Smooth muscle cell (in vitro differentiated cells): ENCODE measurements around the gene TEX44. TPM values are rescaled to one million over a fixed set of nuclear protein-coding genes. Genes with fewer than 3 reads are reported as not detected.
"Not testable (repeated sequence)": the region's sequence is repeated elsewhere in the genome, so short reads cannot be mapped to it uniquely, and the experiment has no call there.

Experiments
- DNase-seq: peaks from one replicate; lab custom pipeline; 2025; ENCODE audit not compliant: unreplicated experiment; lab: John Stamatoyannopoulos, UW
- H2AFZ ChIP-seq: fragments of 200-600 bp; sonication (generic); 2 replicates; pipeline ENCODE4 v1.6.0; 2016; ENCODE audit warnings: antibody characterized with exemption, low read depth, mild to moderate bottlenecking
- H3F3A ChIP-seq: fragments of 200-600 bp; sonication (generic); 2 replicates; pipeline ENCODE4 v1.6.0; 2017; ENCODE audit warnings: antibody characterized with exemption, low read depth
- H3K27ac ChIP-seq: fragments of 200-600 bp; sonication (generic); 2 replicates; pipeline ENCODE4 v1.5.1; 2016; ENCODE audit warnings: low read depth, mild to moderate bottlenecking
- H3K27me3 ChIP-seq: fragments of 200-600 bp; sonication (generic); 2 replicates; pipeline ENCODE4 v1.6.1; 2016; ENCODE audit warnings: low read depth, mild to moderate bottlenecking
- H3K36me3 ChIP-seq: fragments of 200-600 bp; sonication (generic); 2 replicates; pipeline ENCODE4 v1.5.1; 2016; ENCODE audit warnings: low read depth
- H3K4me1 ChIP-seq: fragments of 200-600 bp; sonication (generic); 2 replicates; pipeline ENCODE4 v1.5.1; 2016; ENCODE audit warnings: low read depth
- H3K4me2 ChIP-seq: fragments of 200-600 bp; sonication (generic); 2 replicates; pipeline ENCODE4 v1.6.0; 2016; ENCODE audit warnings: mild to moderate bottlenecking
- H3K4me3 ChIP-seq: fragments of 200-600 bp; sonication (generic); 2 replicates; pipeline ENCODE4 v1.5.1; 2016; ENCODE audit warnings: mild to moderate bottlenecking
- H3K79me2 ChIP-seq: fragments of 200-600 bp; sonication (generic); 2 replicates; pipeline ENCODE4 v1.6.0; 2016; ENCODE audit warnings: low read depth, mild to moderate bottlenecking
- H3K9ac ChIP-seq: fragments of 200-600 bp; sonication (generic); 2 replicates; pipeline ENCODE4 v1.6.0; 2016; ENCODE audit warnings: low read depth
- H3K9me3 ChIP-seq: fragments of 200-600 bp; sonication (generic); replicated peaks from 2 replicates; pipeline ENCODE4 v1.5.1; 2016; ENCODE audit warnings: low read depth
- H4K20me1 ChIP-seq: fragments of 200-600 bp; sonication (generic); 2 replicates; pipeline ENCODE4 v1.6.0; 2016; ENCODE audit warnings: low read depth
- CTCF ChIP-seq: fragments of 200-600 bp; sonication (generic); IDR thresholded peaks from 2 replicates; pipeline ENCODE4 v1.5.1; 2017; ENCODE audit warnings: borderline replicate concordance, mild to moderate bottlenecking, antibody characterized with exemption; ENCODE audit not compliant: insufficient read depth, poor library complexity, severe bottlenecking
- WGBS: methylation state at CpG from one replicate; pipeline ENCODE4 v1.1.7; 2016; ENCODE audit warnings: low lambda C conversion rate; 5-methylcytosine and 5-hydroxymethylcytosine counted together
- polyA plus RNA-seq: library from polyadenylated mRNA; unstranded; fragments of >200 nt; fragmentation: Nextera tagmentation; extraction: Ambion mirVana; gene quantifications from 2 replicates; pipeline ENCODE4 v1.2.1, GENCODE V29; 2016
- total RNA-seq: library from RNA; depleted of rRNA; stranded (reverse); fragments of >200 nt; gene quantifications from 2 replicates; pipeline ENCODE4 v1.2.3, GENCODE V29; 2014

TEX44 gene
- total and polyA plus RNA-seq, 2 experiments from 2014 or later, result not detected

- no peaks in the 10 kb centered on the region for H3K36me3 ChIP-seq
- no peak overlapping the region for H3K27ac ChIP-seq
- no peaks in the 10 kb centered on the region for H4K20me1 ChIP-seq
- TF ChIP-seq CTCF, result no peak
- no peak overlapping the region for H2AFZ ChIP-seq
- peaks cover 4% of the 10 kb centered on the region for H3K4me1 ChIP-seq
- DNase-seq, result no peak
- no peak overlapping the region for H3K9ac ChIP-seq
- no peaks in the 10 kb centered on the region for H3K9me3 ChIP-seq
- no peaks in the 10 kb centered on the region for H3F3A ChIP-seq
- no peak overlapping the region for H3K4me3 ChIP-seq
- no peak overlapping the region for H3K4me2 ChIP-seq
- 93% methylated on average over 3 of the region's 3 CpGs for WGBS
- no peaks in the 10 kb centered on the region for H3K79me2 ChIP-seq
- H3K27me3 ChIP-seq, result no peaks in the 10 kb centered on the region
These were observed 13.1 kb upstream of the TEX44 start for GRCh38 chr2:231579560-231579959.

- Histone ChIP-seq H3K4me1 (peaks cover 4% of the 10 kb centered on the region), H3K27me3 (no peaks in the 10 kb centered on the region), H3K9ac (no peak overlapping the region), H3K4me2 (no peak overlapping the region), H4K20me1 (no peaks in the 10 kb centered on the region), H3F3A (no peaks in the 10 kb centered on the region), H2AFZ (no peak overlapping the region), H3K4me3 (no peak overlapping the region), H3K27ac (no peak overlapping the region), H3K79me2 (no peaks in the 10 kb centered on the region), H3K36me3 (no peaks in the 10 kb centered on the region), H3K9me3 (no peaks in the 10 kb centered on the region)
- no peak for TF ChIP-seq CTCF
- no peak for DNase-seq
- 75% methylated on average over 4 of the region's 4 CpGs for WGBS
These were observed 11.3 kb upstream of the TEX44 start for GRCh38 chr2:231581328-231581727.

GRCh38 chr2:231583982-231584381 is 8.7 kb upstream of the TEX44 start:
- no peak overlapping the region for H3K9ac ChIP-seq
- no peak overlapping the region for H3K27ac ChIP-seq
- no peaks in the 10 kb centered on the region for H3K9me3 ChIP-seq
- no peak overlapping the region for H3K4me3 ChIP-seq
- H3F3A ChIP-seq, result no peaks in the 10 kb centered on the region
- no peaks in the 10 kb centered on the region for H3K79me2 ChIP-seq
- no peak for TF ChIP-seq CTCF
- H4K20me1 ChIP-seq, result no peaks in the 10 kb centered on the region
- WGBS, result 51% methylated on average over 11 of the region's 11 CpGs
- DNase-seq, result no peak
- H2AFZ ChIP-seq, result no peak overlapping the region
- H3K4me1 ChIP-seq, result peaks cover 4% of the 10 kb centered on the region
- no peaks in the 10 kb centered on the region for H3K36me3 ChIP-seq
- H3K4me2 ChIP-seq, result no peak overlapping the region
- H3K27me3 ChIP-seq, result no peaks in the 10 kb centered on the region

GRCh38 chr2:231587744-231588143 is 4.9 kb upstream of the TEX44 start:
- H3F3A ChIP-seq, H2AFZ ChIP-seq, H3K9ac ChIP-seq, H4K20me1 ChIP-seq, H3K9me3 ChIP-seq, H3K4me2 ChIP-seq, H3K36me3 ChIP-seq, H3K27ac ChIP-seq, DNase-seq, H3K27me3 ChIP-seq, H3K79me2 ChIP-seq, H3K4me1 ChIP-seq, H3K4me3 ChIP-seq: not testable (repeated sequence)
- 100% methylated on average over 1 of the region's 1 CpG for WGBS
